HEK293T (cell line): ENCODE measurements around the gene CLEC3B.

Experiments
- CTCF ChIA-PET: fragments of 350-600 bp; formaldehyde crosslinking; extraction: SDS; loops from one replicate; lab custom pipeline; 2021; ENCODE audit warnings: antibody characterized with exemption, inconsistent platforms; lab: Yijun Ruan, JAX
- POLR2A ChIA-PET: fragments of 350-600 bp; formaldehyde crosslinking; extraction: SDS; loops from one replicate; lab custom pipeline; 2020; ENCODE audit warnings: antibody characterized with exemption, inconsistent platforms; lab: Yijun Ruan, JAX
- DNase-seq: peaks from one replicate; pipeline ENCODE4 v3.0.0; 2012; ENCODE audit warnings: mixed read lengths; ENCODE audit errors: extremely low spot score
- ARNT ChIP-seq: fragments of 450-650 bp; IDR thresholded peaks from 2 replicates; pipeline ENCODE4 v1.6.1; 2017; ENCODE audit warnings: mild to moderate bottlenecking
- BHLHE40 ChIP-seq: fragments of 450-650 bp; IDR thresholded peaks from 2 replicates; pipeline ENCODE4 v1.6.1; 2016; ENCODE audit warnings: mild to moderate bottlenecking, moderate library complexity, borderline replicate concordance
- CTBP1 ChIP-seq: fragments of 450-650 bp; IDR thresholded peaks from 2 replicates; pipeline ENCODE4 v1.6.1; 2016; ENCODE audit warnings: borderline replicate concordance
- ELF4 ChIP-seq: fragments of 450-650 bp; IDR thresholded peaks from 2 replicates; pipeline ENCODE4 v1.6.1; 2017; ENCODE audit warnings: antibody characterized with exemption
- FOXA1 ChIP-seq: fragments of 450-650 bp; IDR thresholded peaks from 2 replicates; pipeline ENCODE4 v1.6.1; 2016; ENCODE audit warnings: mild to moderate bottlenecking
- FOXK2 ChIP-seq: fragments of 450-650 bp; IDR thresholded peaks from 2 replicates; pipeline ENCODE4 v1.6.1; 2016; ENCODE audit warnings: mild to moderate bottlenecking
- FOXM1 ChIP-seq: fragments of 450-650 bp; IDR thresholded peaks from 2 replicates; pipeline ENCODE4 v1.6.1; 2017; ENCODE audit warnings: mild to moderate bottlenecking, borderline replicate concordance
- HDGF ChIP-seq: fragments of 450-650 bp; IDR thresholded peaks from 2 replicates; pipeline ENCODE4 v1.6.1; 2017; ENCODE audit warnings: antibody characterized with exemption, borderline replicate concordance
- L3MBTL2 ChIP-seq: fragments of 450-650 bp; conservative IDR thresholded peaks from 2 replicates; pipeline ENCODE4 v1.6.1; 2016; ENCODE audit warnings: mild to moderate bottlenecking
- LEF1 ChIP-seq: fragments of 450-650 bp; IDR thresholded peaks from 2 replicates; pipeline ENCODE4 v1.6.1; 2017; ENCODE audit warnings: mild to moderate bottlenecking, borderline replicate concordance
- NFRKB ChIP-seq: fragments of 450-650 bp; IDR thresholded peaks from 2 replicates; pipeline ENCODE4 v1.6.1; 2016; ENCODE audit warnings: mild to moderate bottlenecking, moderate library complexity
- SP1 ChIP-seq: fragments of 450-650 bp; IDR thresholded peaks from 2 replicates; pipeline ENCODE4 v1.6.1; 2017
- SUZ12 ChIP-seq: fragments of 450-650 bp; IDR thresholded peaks from 2 replicates; pipeline ENCODE4 v1.6.1; 2016; ENCODE audit warnings: mild to moderate bottlenecking
- TARDBP ChIP-seq: fragments of 450-650 bp; IDR thresholded peaks from 2 replicates; pipeline ENCODE4 v1.6.1; 2016
- ZNF384 ChIP-seq: fragments of 450-650 bp; IDR thresholded peaks from 2 replicates; pipeline ENCODE4 v1.6.1; 2016
- TF ChIP-seq, protein P1 (sequence below): fragments of 450-650 bp; IDR thresholded peaks from 2 replicates; pipeline ENCODE4 v1.6.1; 2016

Gene CLEC3B

DNA sequence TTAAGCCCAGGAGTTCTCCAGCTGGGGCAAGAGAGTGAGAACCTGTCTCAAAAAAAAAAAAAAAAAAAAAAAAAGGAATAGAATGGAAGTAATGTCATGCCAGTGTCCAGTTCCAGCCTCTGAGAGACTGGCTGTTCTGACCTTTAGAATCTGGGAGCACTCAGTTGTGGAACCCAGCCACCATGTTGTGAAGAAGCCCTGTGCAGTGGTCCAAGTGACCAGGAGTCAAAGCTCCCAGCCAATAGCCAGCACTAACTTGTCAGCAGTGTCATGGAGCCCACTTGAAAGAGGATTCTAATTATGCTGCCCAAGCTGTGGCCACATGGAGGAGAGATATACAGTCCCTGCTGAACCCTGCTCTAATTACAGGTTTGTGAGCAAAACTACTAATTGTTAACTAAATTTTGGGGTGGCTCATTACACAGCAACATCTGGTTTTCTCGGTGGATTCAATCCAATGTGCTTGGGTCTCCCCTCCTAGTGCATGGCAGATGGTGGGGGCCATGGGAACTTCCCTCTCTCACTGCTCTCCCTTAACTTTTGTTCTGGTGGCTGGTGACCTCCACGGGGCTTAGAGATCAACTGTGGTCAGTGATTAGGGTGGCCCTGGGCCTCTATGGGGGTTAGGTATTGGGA, 55.5 kb downstream of the CLEC3B start:
- ChIA-PET POLR2A (no interaction called here), CTCF (no interaction called here)
- no peak for DNase-seq
- TF ChIP-seq ARNT, result no peak
- no peak for TF ChIP-seq FOXK2
- no peak for TF ChIP-seq FOXA1
- TF ChIP-seq ELF4, result no peak
- TF ChIP-seq BHLHE40, result no peak
- no peak for TF ChIP-seq TARDBP

DNA sequence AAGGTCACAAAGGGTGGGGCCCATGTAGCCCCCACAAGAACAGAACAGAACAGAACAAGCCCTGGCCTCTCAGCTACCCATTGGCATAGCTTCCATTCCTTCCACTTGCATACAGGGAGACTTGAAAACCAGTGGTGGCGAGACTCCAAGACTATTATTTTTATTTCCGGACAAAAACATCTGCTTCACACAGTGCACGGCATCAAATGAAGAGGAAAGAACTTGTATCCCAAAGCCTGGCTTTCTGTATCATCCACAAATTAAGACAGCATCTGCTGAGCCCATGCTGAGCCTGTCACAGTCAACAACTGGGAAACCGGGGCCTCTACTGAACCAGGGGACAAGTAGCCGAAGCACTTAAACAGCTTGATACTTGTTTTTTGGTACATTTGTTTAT, 56.0 kb downstream of the CLEC3B start:
- DNase-seq, result no peak
- no peak for TF ChIP-seq NFRKB
- no peak for TF ChIP-seq L3MBTL2
- TF ChIP-seq, protein P1, sequence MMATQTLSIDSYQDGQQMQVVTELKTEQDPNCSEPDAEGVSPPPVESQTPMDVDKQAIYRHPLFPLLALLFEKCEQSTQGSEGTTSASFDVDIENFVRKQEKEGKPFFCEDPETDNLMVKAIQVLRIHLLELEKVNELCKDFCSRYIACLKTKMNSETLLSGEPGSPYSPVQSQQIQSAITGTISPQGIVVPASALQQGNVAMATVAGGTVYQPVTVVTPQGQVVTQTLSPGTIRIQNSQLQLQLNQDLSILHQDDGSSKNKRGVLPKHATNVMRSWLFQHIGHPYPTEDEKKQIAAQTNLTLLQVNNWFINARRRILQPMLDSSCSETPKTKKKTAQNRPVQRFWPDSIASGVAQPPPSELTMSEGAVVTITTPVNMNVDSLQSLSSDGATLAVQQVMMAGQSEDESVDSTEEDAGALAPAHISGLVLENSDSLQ, result no peak
- no peak for TF ChIP-seq ARNT
- no peak for TF ChIP-seq ZNF384
- no peak for TF ChIP-seq FOXK2
- TF ChIP-seq FOXM1, result no peak
- no peak for TF ChIP-seq TARDBP
- TF ChIP-seq CTBP1, result no peak
- no peak for TF ChIP-seq ELF4
- ChIA-PET POLR2A (no interaction called here), CTCF (no interaction called here)

DNA sequence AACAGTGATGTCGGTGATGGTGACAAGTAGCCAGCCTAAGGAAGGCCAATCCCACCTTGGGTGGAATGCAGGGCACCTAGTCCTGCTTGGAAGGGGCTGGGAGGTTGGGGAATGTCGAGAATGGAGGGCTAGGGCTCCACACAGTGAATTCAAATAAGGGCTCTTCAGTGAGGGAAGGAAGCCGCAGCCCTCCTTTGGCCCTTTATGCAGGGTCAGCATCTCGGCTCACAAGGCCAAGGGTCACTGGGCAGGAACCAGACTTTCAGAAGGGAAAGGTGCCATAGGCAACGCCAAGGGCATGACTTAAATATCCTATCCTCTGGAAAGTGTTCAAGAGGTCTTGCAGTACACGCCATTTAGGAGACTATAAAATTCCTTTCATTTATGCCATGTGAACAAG, 56.9 kb downstream of the CLEC3B start:
- ChIA-PET CTCF (no interaction called here), POLR2A (no interaction called here)
- DNase-seq, result no peak
- no peak for TF ChIP-seq ARNT
- TF ChIP-seq L3MBTL2, result no peak
- TF ChIP-seq FOXM1, result no peak
- no peak for TF ChIP-seq HDGF
- TF ChIP-seq ZNF384, result no peak
- TF ChIP-seq FOXA1, result no peak

DNA sequence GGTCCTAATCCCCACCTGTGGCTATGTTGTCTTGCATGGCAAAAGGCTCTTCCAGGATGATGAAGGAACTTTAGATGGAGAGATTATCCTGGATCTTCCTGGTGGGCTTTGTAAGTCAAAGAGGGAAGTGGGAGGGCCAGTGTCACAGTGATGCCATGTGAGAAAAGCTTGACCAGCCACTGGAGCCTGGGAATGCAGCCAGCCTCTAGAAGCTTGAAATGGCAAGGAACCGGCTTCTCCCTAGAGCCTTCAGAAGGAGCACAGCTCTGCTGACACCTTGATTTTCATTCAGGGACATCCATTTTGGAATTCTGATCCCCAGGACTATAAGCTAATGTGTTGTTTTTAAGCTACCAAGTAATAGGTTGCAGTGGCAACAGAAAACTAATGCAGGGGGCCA, 58.3 kb downstream of the CLEC3B start:
- ChIA-PET CTCF (interaction anchor here (1.1 kb wide), 1 partner anchor 126 kb away, joined by 3 read pairs; no protein-coding TSS in a partner anchor), POLR2A (no interaction called here)
- TF ChIP-seq FOXK2 (no peak), LEF1 (no peak), ZNF384 (no peak), ARNT (no peak), SUZ12 (no peak), FOXA1 (no peak), HDGF (no peak), SP1 (no peak), TARDBP (no peak), BHLHE40 (no peak), ELF4 (no peak), NFRKB (no peak), CTBP1 (no peak), FOXM1 (no peak)
- TF ChIP-seq, protein P1, result no peak
- DNase-seq, result no peak

DNA sequence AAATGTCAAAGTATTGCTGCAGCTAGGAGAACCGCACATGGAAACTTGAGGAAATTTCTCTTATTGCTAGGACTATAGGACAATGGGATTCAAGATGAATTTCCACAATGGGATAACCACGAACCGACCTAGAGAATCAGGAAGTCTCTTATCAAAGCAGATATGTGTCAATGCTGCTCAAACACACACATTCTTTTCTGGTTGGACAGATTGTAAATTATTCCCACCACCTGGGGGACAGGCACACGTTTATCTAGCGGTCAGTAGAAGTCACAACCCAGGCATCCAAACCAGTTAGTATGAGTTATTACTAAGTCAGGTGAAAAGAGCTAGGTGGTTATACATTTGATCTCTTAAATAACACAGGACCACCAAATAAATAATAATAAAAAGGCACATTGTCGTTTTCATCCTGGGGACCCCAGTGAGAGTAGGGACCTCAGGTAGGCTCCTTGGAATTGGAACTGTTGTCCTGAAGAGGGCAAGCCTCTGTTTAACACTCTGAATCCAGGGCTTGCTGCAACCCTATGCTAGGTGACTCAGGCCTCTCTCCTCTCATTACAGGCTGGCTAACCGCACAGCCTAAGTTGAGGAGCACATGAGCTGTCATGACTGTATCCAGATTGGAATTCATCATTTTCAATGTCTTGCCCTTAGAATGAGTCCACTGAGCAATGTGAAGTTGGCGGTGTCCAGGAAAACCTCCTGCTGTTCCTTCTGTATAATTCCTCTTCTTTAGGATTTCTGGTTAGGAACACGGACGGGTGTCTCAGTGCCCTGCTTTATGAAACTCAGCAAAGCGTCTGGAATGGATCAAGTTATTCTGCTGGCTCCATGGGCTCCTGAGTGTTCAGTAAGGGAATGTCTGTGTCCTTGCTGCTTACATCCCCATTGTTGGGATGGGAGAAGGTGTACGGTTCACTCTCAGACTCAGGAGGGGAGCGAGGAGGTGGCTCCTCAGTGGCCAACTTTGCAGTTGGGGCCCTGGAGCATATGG, 59.0 kb downstream of the CLEC3B start:
- TF ChIP-seq SP1, result no peak
- CTCF ChIA-PET, result no interaction called here
- no peak for DNase-seq
- POLR2A ChIA-PET, result no interaction called here
